Neural cell (in vitro differentiated cells): ENCODE data around the gene ANKMY1. TPM values are rescaled to one million over a fixed set of nuclear protein-coding genes. Genes with fewer than 3 reads are reported as not detected.

ENCODE experiments used
- H2AFZ ChIP-seq: fragments of 200-600, 300-800 bp; sonication (generic), shearing (Covaris generic); 2 replicates; pipeline ENCODE4 v1.6.0; 2014; ENCODE audit warnings: low read depth, mild to moderate bottlenecking, antibody characterized with exemption, low read length, moderate library complexity
- H3F3A ChIP-seq: fragments of 200-600 bp; shearing (Covaris generic); 2 replicates; pipeline ENCODE4 v1.6.1; 2016; ENCODE audit warnings: mild to moderate bottlenecking, moderate library complexity, mixed read lengths, antibody characterized with exemption, low read length; ENCODE audit not compliant: insufficient read depth, poor library complexity, severe bottlenecking
- H3K27ac ChIP-seq: fragments of 200-600, 300-800 bp; sonication (generic), shearing (Covaris generic); 2 replicates; pipeline ENCODE4 v1.5.1; 2014; ENCODE audit warnings: mild to moderate bottlenecking, low read length, moderate library complexity
- H3K27me3 ChIP-seq: fragments of 300-800, 200-600 bp; sonication (generic), shearing (Covaris generic); 2 replicates; pipeline ENCODE4 v1.6.0; 2014; ENCODE audit warnings: mild to moderate bottlenecking, low read depth, low read length, moderate library complexity; ENCODE audit not compliant: insufficient read depth
- H3K36me3 ChIP-seq: fragments of 300-800, 200-600 bp; sonication (generic), shearing (Covaris generic); 2 replicates; pipeline ENCODE4 v1.5.1; 2014; ENCODE audit warnings: mild to moderate bottlenecking, antibody characterized with exemption, low read length, moderate library complexity; ENCODE audit not compliant: insufficient read depth
- H3K4me2 ChIP-seq: fragments of 300-800, 200-600 bp; sonication (generic), shearing (Covaris generic); 2 replicates; pipeline ENCODE4 v1.6.0; 2014; ENCODE audit warnings: mild to moderate bottlenecking, low read length
- H3K4me3 ChIP-seq: fragments of 300-800, 200-600 bp; sonication (generic), shearing (Covaris generic); 2 replicates; pipeline ENCODE4 v1.5.1; 2014; ENCODE audit warnings: mild to moderate bottlenecking, low read length, moderate library complexity
- H3K79me2 ChIP-seq: fragments of 200-600 bp; shearing (Covaris generic); replicated peaks from 2 replicates; pipeline ENCODE4 v1.6.0; 2014; ENCODE audit warnings: mild to moderate bottlenecking, low read length, moderate library complexity; ENCODE audit not compliant: insufficient read depth
- H3K9ac ChIP-seq: fragments of 300-800, 200-600 bp; sonication (generic), shearing (Covaris generic); 2 replicates; pipeline ENCODE4 v1.6.1; 2016; ENCODE audit warnings: mild to moderate bottlenecking, low read length, mixed read lengths
- H3K9me2 ChIP-seq: fragments of 200-600 bp; shearing (Covaris generic); 2 replicates; pipeline ENCODE4 v1.6.1; 2016; ENCODE audit warnings: mild to moderate bottlenecking, low read length, mixed read lengths; ENCODE audit not compliant: insufficient read depth
- H3K9me3 ChIP-seq: fragments of 200-600, 300-800 bp; sonication (generic), shearing (Covaris generic); 2 replicates; pipeline ENCODE4 v1.6.1; 2016; ENCODE audit warnings: mild to moderate bottlenecking, mixed run types, low read length, moderate library complexity, mixed read lengths
- H4K20me1 ChIP-seq: fragments of 200-600 bp; shearing (Covaris generic); 2 replicates; pipeline ENCODE4 v1.6.1; 2016; ENCODE audit warnings: mild to moderate bottlenecking, mixed run types; ENCODE audit not compliant: insufficient read depth
- EP300 ChIP-seq: fragments of 450-650 bp; conservative IDR thresholded peaks from 2 replicates; pipeline ENCODE4 v1.6.1; 2014; ENCODE audit warnings: antibody characterized with exemption, mild to moderate bottlenecking, moderate library complexity; ENCODE audit not compliant: poor library complexity, severe bottlenecking
- EZH2 ChIP-seq: fragments of 200-600, 300-800 bp; shearing (Covaris generic), sonication (generic); IDR thresholded peaks from 2 replicates; pipeline ENCODE4 v1.6.1; 2014; ENCODE audit warnings: antibody characterized with exemption, low read length, borderline replicate concordance, mild to moderate bottlenecking; ENCODE audit not compliant: insufficient read depth, poor library complexity, severe bottlenecking
- MXI1 ChIP-seq: fragments of 450-650 bp; conservative IDR thresholded peaks from 2 replicates; pipeline ENCODE4 v1.6.1; 2014; ENCODE audit warnings: antibody characterized with exemption, mild to moderate bottlenecking; ENCODE audit not compliant: poor library complexity, severe bottlenecking
- POLR2AphosphoS5 ChIP-seq: IDR thresholded peaks from 2 replicates; pipeline ENCODE4 v1.6.1; 2012
- RAD21 ChIP-seq: fragments of 450-650 bp; conservative IDR thresholded peaks from 2 replicates; pipeline ENCODE4 v1.6.1; 2014; ENCODE audit warnings: antibody characterized with exemption, mild to moderate bottlenecking, moderate library complexity
- SMC3 ChIP-seq: fragments of 450-650 bp; conservative IDR thresholded peaks from 2 replicates; pipeline ENCODE4 v1.6.1; 2014; ENCODE audit warnings: antibody characterized with exemption, mild to moderate bottlenecking, moderate library complexity; ENCODE audit not compliant: poor library complexity
- TAF1 ChIP-seq: IDR thresholded peaks from 2 replicates; pipeline ENCODE4 v1.6.1; 2012; ENCODE audit warnings: low read depth
- polyA plus RNA-seq: library from polyadenylated mRNA; depleted of rRNA; stranded (reverse); fragments of >200 nt; gene quantifications from 2 replicates; pipeline ENCODE4 v1.2.3, GENCODE V29; 2014
- TF ChIP-seq, protein P1 (sequence below): IDR thresholded peaks from 2 replicates; pipeline ENCODE4 v1.6.1; 2012; ENCODE audit warnings: borderline replicate concordance
- TF ChIP-seq, protein P2 (sequence below): fragments of 450-650 bp; IDR thresholded peaks from 2 replicates; pipeline ENCODE4 v1.5.1; 2014; ENCODE audit warnings: antibody characterized with exemption, mild to moderate bottlenecking, moderate library complexity; ENCODE audit not compliant: poor library complexity, severe bottlenecking

The ANKMY1 gene
- polyA plus RNA-seq, 1 donor from 2014 or later, result 6.6 TPM

DNA sequence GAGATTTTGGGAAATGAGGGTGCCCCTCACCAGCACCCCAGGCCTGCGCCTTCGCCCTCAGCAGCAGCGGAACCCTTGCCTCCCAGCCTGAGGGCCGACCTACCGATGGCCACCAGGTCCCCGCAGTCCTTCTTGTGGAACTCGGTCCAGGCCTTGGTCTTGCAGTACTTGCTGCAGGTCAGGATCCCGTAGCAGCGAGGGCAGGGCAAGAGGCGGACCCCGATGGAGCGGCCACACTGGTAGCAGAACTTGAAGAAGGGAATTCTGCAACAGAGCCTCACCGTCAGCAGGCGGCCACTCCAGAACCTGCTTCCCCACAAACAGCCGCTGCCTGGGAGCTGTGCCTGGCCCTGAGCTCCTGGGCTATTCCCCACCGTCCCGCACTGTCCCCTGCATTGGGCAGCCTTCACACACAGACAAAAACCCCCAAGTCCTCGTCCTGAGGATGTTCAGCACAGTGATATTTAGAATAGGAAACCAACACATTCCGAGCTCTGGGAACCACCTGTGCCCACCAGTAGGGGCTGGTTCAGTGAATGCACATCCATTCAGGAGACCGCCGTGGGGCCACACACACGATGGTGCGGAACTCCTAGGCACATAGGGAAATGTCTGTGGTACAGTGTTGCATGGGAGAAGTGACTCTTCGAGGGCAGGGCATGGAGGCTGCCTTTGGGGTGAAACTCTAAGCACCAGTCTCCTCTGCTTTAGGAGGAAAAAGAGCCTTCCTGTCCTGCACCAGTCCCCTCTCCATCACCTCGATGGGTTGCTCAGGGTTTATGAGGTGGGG is 76.8 kb downstream of the ANKMY1 start:
- H3K4me2 ChIP-seq, result no peak overlapping the region
- H3K27me3 ChIP-seq, result no peaks in the 10 kb centered on the region
- no peak overlapping the region for H2AFZ ChIP-seq
- H3K79me2 ChIP-seq, result no peaks in the 10 kb centered on the region
- H3K4me3 ChIP-seq, result no peak overlapping the region
- no peak overlapping the region for H3K9ac ChIP-seq
- H3K27ac ChIP-seq, result no peak overlapping the region
- H3K9me3 ChIP-seq, result no peaks in the 10 kb centered on the region
- no peaks in the 10 kb centered on the region for H3F3A ChIP-seq
- no peaks in the 10 kb centered on the region for H3K36me3 ChIP-seq
- no peaks in the 10 kb centered on the region for H4K20me1 ChIP-seq
- no peak for TF ChIP-seq EZH2
- no peak for TF ChIP-seq TAF1
- TF ChIP-seq POLR2AphosphoS5, result no peak
- TF ChIP-seq SMC3, result no peak
- TF ChIP-seq, protein P1, sequence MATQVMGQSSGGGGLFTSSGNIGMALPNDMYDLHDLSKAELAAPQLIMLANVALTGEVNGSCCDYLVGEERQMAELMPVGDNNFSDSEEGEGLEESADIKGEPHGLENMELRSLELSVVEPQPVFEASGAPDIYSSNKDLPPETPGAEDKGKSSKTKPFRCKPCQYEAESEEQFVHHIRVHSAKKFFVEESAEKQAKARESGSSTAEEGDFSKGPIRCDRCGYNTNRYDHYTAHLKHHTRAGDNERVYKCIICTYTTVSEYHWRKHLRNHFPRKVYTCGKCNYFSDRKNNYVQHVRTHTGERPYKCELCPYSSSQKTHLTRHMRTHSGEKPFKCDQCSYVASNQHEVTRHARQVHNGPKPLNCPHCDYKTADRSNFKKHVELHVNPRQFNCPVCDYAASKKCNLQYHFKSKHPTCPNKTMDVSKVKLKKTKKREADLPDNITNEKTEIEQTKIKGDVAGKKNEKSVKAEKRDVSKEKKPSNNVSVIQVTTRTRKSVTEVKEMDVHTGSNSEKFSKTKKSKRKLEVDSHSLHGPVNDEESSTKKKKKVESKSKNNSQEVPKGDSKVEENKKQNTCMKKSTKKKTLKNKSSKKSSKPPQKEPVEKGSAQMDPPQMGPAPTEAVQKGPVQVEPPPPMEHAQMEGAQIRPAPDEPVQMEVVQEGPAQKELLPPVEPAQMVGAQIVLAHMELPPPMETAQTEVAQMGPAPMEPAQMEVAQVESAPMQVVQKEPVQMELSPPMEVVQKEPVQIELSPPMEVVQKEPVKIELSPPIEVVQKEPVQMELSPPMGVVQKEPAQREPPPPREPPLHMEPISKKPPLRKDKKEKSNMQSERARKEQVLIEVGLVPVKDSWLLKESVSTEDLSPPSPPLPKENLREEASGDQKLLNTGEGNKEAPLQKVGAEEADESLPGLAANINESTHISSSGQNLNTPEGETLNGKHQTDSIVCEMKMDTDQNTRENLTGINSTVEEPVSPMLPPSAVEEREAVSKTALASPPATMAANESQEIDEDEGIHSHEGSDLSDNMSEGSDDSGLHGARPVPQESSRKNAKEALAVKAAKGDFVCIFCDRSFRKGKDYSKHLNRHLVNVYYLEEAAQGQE, result no peak
- no peak for TF ChIP-seq MXI1
- TF ChIP-seq RAD21, result no peak
- TF ChIP-seq, protein P2, sequence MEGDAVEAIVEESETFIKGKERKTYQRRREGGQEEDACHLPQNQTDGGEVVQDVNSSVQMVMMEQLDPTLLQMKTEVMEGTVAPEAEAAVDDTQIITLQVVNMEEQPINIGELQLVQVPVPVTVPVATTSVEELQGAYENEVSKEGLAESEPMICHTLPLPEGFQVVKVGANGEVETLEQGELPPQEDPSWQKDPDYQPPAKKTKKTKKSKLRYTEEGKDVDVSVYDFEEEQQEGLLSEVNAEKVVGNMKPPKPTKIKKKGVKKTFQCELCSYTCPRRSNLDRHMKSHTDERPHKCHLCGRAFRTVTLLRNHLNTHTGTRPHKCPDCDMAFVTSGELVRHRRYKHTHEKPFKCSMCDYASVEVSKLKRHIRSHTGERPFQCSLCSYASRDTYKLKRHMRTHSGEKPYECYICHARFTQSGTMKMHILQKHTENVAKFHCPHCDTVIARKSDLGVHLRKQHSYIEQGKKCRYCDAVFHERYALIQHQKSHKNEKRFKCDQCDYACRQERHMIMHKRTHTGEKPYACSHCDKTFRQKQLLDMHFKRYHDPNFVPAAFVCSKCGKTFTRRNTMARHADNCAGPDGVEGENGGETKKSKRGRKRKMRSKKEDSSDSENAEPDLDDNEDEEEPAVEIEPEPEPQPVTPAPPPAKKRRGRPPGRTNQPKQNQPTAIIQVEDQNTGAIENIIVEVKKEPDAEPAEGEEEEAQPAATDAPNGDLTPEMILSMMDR, result no peak
- TF ChIP-seq EP300, result no peak
- no peaks in the 10 kb centered on the region for H3K9me2 ChIP-seq

DNA sequence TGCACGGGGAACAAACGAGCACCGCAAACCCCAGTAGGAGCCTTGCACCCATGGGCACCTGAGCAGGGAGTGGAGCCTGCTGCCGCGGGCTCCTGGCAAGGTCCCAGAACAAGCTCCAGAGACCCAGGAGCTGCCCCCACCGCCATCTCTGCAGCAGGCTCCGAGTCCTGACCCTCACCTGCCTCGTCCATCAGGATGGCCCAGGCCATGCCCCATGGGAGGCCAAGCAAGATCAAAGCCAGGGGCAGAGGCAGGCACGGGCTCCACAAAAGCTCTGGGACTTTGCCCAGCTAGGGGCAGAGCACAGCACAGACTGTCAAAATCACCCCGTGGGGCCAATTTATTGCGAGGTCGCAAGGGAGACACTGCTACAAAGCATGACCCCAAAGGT is 78.7 kb downstream of the ANKMY1 start:
- no peaks in the 10 kb centered on the region for H3K79me2 ChIP-seq
- no peaks in the 10 kb centered on the region for H3K9me3 ChIP-seq
- H3K27ac ChIP-seq, result no peak overlapping the region
- H2AFZ ChIP-seq, result no peak overlapping the region
- TF ChIP-seq POLR2AphosphoS5 (no peak), RAD21 (no peak), EZH2 (no peak), MXI1 (no peak), EP300 (no peak), SMC3 (no peak), TAF1 (no peak)
- TF ChIP-seq, protein P1, result no peak
- TF ChIP-seq, protein P2, result no peak
- no peaks in the 10 kb centered on the region for H4K20me1 ChIP-seq
- H3K36me3 ChIP-seq, result no peaks in the 10 kb centered on the region
- H3F3A ChIP-seq, result no peaks in the 10 kb centered on the region
- no peak overlapping the region for H3K4me2 ChIP-seq
- no peaks in the 10 kb centered on the region for H3K27me3 ChIP-seq
- no peaks in the 10 kb centered on the region for H3K9me2 ChIP-seq
- no peak overlapping the region for H3K4me3 ChIP-seq
- no peak overlapping the region for H3K9ac ChIP-seq
